Esophagus muscularis mucosa (tissue), 4 donors: ENCODE measurements around the gene VEGFC. TPM values are rescaled to one million over a fixed set of nuclear protein-coding genes. Genes with fewer than 3 reads are reported as not detected.

ENCODE experiments used
- DNase-seq: peaks from one replicate; pipeline ENCODE4 v3.0.0-alpha.2; 2017; ENCODE audit errors: extremely low spot score
- H3K27ac ChIP-seq, 4 donors: fragments of 200-600 bp; sonication (generic); replicated peaks in 1 of 4; 1 replicate in 3 of 4; 2 replicates in 1 of 4; pipeline ENCODE4 v1.5.1; 2016 to 2019; ENCODE audit warnings: mild to moderate bottlenecking in 1 of 4
- H3K27me3 ChIP-seq, 4 donors: fragments of 200-600 bp; sonication (generic); one replicate each; pipeline versions ENCODE4 v1.5.1 to v1.6.0; 2016 to 2019
- H3K36me3 ChIP-seq, 4 donors: fragments of 200-600 bp; sonication (generic); one replicate each; pipeline ENCODE4 v1.5.1; 2016 to 2019
- H3K4me1 ChIP-seq, 4 donors: fragments of 200-600 bp; sonication (generic); one replicate each; pipeline ENCODE4 v1.5.1; 2016 to 2019
- H3K4me3 ChIP-seq, 4 donors: fragments of 200-600 bp; sonication (generic); 1 replicate in 2 of 4; 2 replicates in 2 of 4; pipeline ENCODE4 v1.5.1; 2016 to 2019; ENCODE audit warnings: mild to moderate bottlenecking in 4 of 4, moderate library complexity in 1 of 4
- H3K9me3 ChIP-seq, 4 donors: fragments of 200-600 bp; sonication (generic); 1 replicate in 3 of 4; 2 replicates in 1 of 4; pipeline ENCODE4 v1.5.1; 2016 to 2019
- EP300 ChIP-seq: sonication (generic); formaldehyde crosslinking; IDR thresholded peaks from one replicate; pipeline ENCODE4 v1.6.1; 2017; ENCODE audit warnings: antibody characterized with exemption
- POLR2A ChIP-seq: fragments of 450-650 bp; IDR thresholded peaks from one replicate; pipeline ENCODE4 v1.6.1; 2017; ENCODE audit warnings: antibody characterized with exemption, moderate library complexity, mild to moderate bottlenecking, low read depth
- POLR2AphosphoS5 ChIP-seq, 2 donors: sonication (generic); formaldehyde crosslinking; IDR thresholded peaks; one replicate each; pipeline ENCODE4 v1.6.1; 2017; ENCODE audit warnings: antibody characterized with exemption in 2 of 2
- WGBS: methylation state at CpG from one replicate; pipeline ENCODE4 v1.1.5; 2018; 5-methylcytosine and 5-hydroxymethylcytosine counted together
- intact Hi-C: fragments of 100-400 bp; cut with DNase I; formaldehyde crosslinking; loops from one replicate; pipeline ENCODE4 v1.15.1; 2023
- total RNA-seq, 4 donors: library from RNA; depleted of rRNA; stranded (reverse); fragments of >200 nt; gene quantifications; one replicate each; pipeline versions ENCODE4 v1.1.0 to v1.2.1, GENCODE V29; 2016
- TF ChIP-seq, protein P1 (sequence below), 3 experiments: fragments of 200-600 bp in 2 of 3; fragments of 450-650 bp in 1 of 3; sonication (generic) in 2 of 3; IDR thresholded peaks; one replicate each; pipeline ENCODE4 v1.5.1; 2017 to 2019; ENCODE audit warnings: antibody characterized with exemption in 3 of 3, mild to moderate bottlenecking in 2 of 3, moderate library complexity in 1 of 3

VEGFC gene
- total RNA-seq, 4 donors from 2014 or later, result 4.2 to 10.3 (median 6.9) TPM

DNA sequence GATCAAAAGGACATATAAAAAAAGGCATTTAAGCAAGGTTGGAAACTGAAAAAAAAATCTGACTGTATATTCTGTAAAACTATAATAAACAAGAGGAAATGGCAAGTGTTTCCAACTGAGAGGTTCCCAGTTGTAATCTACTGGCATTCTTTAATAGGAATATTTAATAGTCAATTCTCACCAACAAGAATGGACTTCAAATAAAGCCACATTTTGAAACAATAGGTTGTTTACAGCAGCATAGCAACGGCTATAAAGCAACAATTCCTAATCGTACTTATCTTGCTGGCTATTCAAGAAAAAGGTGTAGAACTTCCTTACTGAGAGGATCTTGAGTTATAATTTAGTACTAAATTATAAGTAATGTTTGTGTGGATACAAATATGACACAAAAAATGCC lies 75.5 kb downstream of the VEGFC start:
- Histone ChIP-seq H3K9me3 (no peaks in the 10 kb centered on the region), H3K4me3 (no peak overlapping the region), H3K27ac (no peak overlapping the region), H3K36me3 (no peaks in the 10 kb centered on the region), H3K4me1 (peaks cover 0 to 21% (median 9%) of the 10 kb centered on the region in 4 donors), H3K27me3 (no peaks in the 10 kb centered on the region)
- intact Hi-C loops, result no loop called here
- TF ChIP-seq, protein P1, sequence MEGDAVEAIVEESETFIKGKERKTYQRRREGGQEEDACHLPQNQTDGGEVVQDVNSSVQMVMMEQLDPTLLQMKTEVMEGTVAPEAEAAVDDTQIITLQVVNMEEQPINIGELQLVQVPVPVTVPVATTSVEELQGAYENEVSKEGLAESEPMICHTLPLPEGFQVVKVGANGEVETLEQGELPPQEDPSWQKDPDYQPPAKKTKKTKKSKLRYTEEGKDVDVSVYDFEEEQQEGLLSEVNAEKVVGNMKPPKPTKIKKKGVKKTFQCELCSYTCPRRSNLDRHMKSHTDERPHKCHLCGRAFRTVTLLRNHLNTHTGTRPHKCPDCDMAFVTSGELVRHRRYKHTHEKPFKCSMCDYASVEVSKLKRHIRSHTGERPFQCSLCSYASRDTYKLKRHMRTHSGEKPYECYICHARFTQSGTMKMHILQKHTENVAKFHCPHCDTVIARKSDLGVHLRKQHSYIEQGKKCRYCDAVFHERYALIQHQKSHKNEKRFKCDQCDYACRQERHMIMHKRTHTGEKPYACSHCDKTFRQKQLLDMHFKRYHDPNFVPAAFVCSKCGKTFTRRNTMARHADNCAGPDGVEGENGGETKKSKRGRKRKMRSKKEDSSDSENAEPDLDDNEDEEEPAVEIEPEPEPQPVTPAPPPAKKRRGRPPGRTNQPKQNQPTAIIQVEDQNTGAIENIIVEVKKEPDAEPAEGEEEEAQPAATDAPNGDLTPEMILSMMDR (IDR thresholded peaks at IDR 0.05), result no peak
- no peak for TF ChIP-seq POLR2A
- WGBS, result 67% methylated on average over 2 of the region's 2 CpGs
- DNase-seq, result no peak

DNA sequence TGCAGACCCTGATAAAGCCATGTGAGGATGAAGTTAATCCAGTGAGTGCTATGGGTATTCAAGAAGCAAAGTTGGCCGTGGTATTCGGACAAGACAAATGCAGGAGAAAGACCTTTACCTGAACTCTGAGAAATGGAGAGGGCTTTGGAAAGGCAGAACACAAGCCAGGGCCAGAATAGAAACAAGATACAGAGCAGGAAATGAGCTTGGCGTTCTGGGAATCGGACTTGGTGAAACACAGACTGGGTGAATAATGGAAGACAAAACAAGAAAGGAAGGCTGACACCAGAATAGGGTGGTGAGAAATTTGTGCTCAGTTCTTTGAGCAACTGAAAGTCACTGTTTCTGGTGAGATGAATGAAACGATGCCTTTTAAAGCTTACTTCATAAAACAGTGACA lies 83.3 kb downstream of the VEGFC start:
- no peak for TF ChIP-seq POLR2A
- no peak for TF ChIP-seq POLR2AphosphoS5 (IDR thresholded peaks at IDR 0.05)
- TF ChIP-seq, protein P1 (IDR thresholded peaks at IDR 0.05), result no peak
- TF ChIP-seq EP300, result no peak
- H3K27ac ChIP-seq, result no peak overlapping the region
- H3K4me1 ChIP-seq, result no peaks in the 10 kb centered on the region
- DNase-seq, result no peak
- no peaks in the 10 kb centered on the region for H3K9me3 ChIP-seq
- 71% methylated on average over 5 of the region's 5 CpGs for WGBS
- no peaks in the 10 kb centered on the region for H3K36me3 ChIP-seq
- H3K27me3 ChIP-seq, result no peaks in the 10 kb centered on the region
- intact Hi-C loops, result no loop called here
- H3K4me3 ChIP-seq, result no peak overlapping the region

DNA sequence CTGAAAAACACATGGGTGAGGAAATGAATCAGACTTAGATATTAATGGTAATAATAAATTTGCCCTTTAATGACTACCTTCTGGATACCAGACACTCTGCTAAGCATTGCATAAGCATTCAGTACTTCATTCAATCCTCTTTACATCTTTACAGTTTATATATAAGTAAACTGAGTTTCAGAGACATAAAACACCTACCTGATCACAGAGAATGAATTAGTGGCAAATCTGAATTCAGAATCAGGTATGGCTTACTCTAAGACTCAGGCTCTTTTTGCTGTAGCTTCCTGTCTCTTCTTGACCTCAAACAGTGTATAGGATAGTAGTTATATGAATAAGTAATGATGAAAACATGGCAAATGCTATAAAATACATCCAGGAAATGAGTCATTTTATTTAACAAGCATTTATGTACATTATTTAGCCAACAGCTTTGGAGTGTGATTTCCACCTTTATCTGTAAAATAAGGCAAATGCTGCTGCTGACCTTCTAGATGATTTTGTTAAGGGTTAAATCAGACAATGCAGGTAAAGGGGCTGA lies 83.9 kb downstream of the VEGFC start:
- Histone ChIP-seq H3K9me3 (no peaks in the 10 kb centered on the region), H3K27me3 (no peaks in the 10 kb centered on the region), H3K36me3 (no peaks in the 10 kb centered on the region), H3K4me3 (no peak overlapping the region), H3K27ac (no peak overlapping the region), H3K4me1 (no peaks in the 10 kb centered on the region)
- intact Hi-C loops, result no loop called here
- DNase-seq, result no peak
- TF ChIP-seq POLR2AphosphoS5 (IDR thresholded peaks at IDR 0.05) (no peak), POLR2A (no peak), EP300 (no peak)
- TF ChIP-seq, protein P1 (IDR thresholded peaks at IDR 0.05), result no peak

DNA sequence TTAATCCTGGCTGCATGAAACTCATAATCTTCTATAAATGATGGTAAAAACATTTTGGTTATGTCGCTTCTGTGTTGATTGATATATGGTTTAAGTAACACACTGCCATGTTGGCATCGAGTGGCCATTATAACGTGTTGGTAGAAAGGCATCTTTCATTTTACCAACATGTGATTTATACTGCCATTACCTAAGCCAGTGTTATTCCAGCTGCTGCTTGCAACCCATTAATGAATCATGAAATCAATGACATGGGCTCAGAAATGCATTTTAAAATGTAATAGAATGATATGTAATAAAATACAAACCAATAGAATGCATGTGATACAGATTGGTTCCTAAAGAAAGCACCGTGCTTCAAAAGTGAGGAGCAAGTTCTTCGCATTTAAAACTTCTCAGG lies 102.0 kb downstream of the VEGFC start:
- no peak for TF ChIP-seq POLR2A
- H3K36me3 ChIP-seq, result no peaks in the 10 kb centered on the region
- no peak overlapping the region for H3K4me3 ChIP-seq
- DNase-seq, result no peak
- WGBS, result 98% methylated on average over 5 of the region's 5 CpGs
- no peak overlapping the region for H3K27ac ChIP-seq
- H3K4me1 ChIP-seq, result no peaks in the 10 kb centered on the region
- no peaks in the 10 kb centered on the region for H3K9me3 ChIP-seq
- intact Hi-C loops, result no loop called here
- no peaks in the 10 kb centered on the region for H3K27me3 ChIP-seq

DNA sequence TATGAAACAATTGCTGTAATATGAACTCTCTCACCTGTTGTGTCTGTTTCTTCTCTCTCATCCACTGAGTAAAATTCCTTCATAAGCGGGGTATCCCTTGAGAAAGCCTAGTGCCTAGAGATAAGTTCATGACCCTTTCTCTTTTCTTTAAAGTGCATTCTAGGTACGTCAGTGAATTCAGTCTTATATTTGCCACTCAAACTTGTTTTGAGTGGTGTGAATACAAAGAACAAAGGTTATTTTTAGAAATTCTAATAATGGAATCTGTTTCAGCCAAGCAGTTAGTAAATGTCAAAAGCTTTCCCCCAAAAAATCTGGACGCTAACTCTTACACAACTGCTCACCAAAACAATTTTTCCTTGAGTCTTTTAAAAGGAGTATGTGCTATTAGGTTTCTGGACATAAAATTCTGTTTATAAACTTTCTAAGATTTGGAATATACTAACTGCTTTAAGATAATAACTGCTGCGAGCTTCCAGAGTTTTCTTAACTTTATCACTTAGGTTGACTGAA lies 112.0 kb downstream of the VEGFC start:
- Histone ChIP-seq H3K27me3 (no peaks in the 10 kb centered on the region), H3K27ac (peak overlapping the region in 3 of 4 donors; percentile 37 to 48 (median 38)), H3K36me3 (no peaks in the 10 kb centered on the region), H3K4me1 (peaks cover 16 to 42% (median 34%) of the 10 kb centered on the region in 4 donors), H3K4me3 (no peak overlapping the region), H3K9me3 (no peaks in the 10 kb centered on the region)
- intact Hi-C loops, result no loop called here
- 27% methylated on average over 4 of the region's 4 CpGs for WGBS
- no peak for DNase-seq
- no peak for TF ChIP-seq POLR2A

DNA sequence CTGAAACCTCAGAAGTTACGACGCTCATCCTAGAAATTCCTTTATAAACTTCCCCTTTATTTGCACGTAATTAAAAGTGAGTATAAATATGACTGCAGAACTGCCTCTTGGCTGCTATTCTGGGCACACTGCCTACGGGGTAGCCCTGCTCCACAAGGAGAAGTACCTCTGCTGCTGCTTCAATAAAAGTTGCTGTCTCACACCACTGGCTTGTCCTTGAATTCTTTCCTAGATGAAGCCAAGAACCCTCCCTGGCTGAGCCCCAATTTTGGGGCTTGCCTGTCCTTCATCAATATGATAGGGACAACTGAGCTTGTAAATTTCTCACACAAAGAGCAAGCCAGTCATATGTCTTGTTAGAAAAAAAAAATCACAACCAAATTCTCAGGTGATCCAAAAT lies 115.8 kb downstream of the VEGFC start:
- WGBS, result 42% methylated on average over 4 of the region's 4 CpGs
- no peak overlapping the region for H3K4me3 ChIP-seq
- no peak for DNase-seq
- no peaks in the 10 kb centered on the region for H3K27me3 ChIP-seq
- intact Hi-C loops, result no loop called here
- H3K27ac ChIP-seq, result no peak overlapping the region
- H3K4me1 ChIP-seq, result peaks cover 16 to 40% (median 34%) of the 10 kb centered on the region in 4 donors
- no peaks in the 10 kb centered on the region for H3K9me3 ChIP-seq
- no peaks in the 10 kb centered on the region for H3K36me3 ChIP-seq
- TF ChIP-seq POLR2AphosphoS5 (IDR thresholded peaks at IDR 0.05) (no peak), EP300 (no peak), POLR2A (no peak)
- TF ChIP-seq, protein P1 (IDR thresholded peaks at IDR 0.05), result no peak
